NCI-H1694 (cell line): ENCODE results near the gene AFTPH.
A peak's percentile ranks its signal among the peaks of the same experiment; 100 is the strongest.

Experiments
- DNase-seq: peaks from one replicate; lab custom pipeline; 2025; lab: John Stamatoyannopoulos, UW

The AFTPH gene

GRCh38 chr2:64612575-64613195 is 88.6 kb downstream of the AFTPH start:
- no peak for DNase-seq

- no peak for DNase-seq
Observed at GRCh38 chr2:64613276-64613675, 89.1 kb downstream of the AFTPH start.

- DNase-seq: no peak
Observed at GRCh38 chr2:64615192-64615763, 91.2 kb downstream of the AFTPH start.

GRCh38 chr2:64615844-64616536 is 91.9 kb downstream of the AFTPH start:
- DNase-seq: no peak

- DNase-seq: no peak
Observed at GRCh38 chr2:64617631-64618151, 93.6 kb downstream of the AFTPH start.

GRCh38 chr2:64620661-64621060 is 96.5 kb downstream of the AFTPH start:
- DNase-seq: no peak

- no peak for DNase-seq
Observed at GRCh38 chr2:64622443-64623241, 98.5 kb downstream of the AFTPH start.

GRCh38 chr2:64623242-64623850 is 99.2 kb downstream of the AFTPH start:
- DNase-seq: no peak

GRCh38 chr2:64624108-64624610 is 100.0 kb downstream of the AFTPH start:
- no peak for DNase-seq

GRCh38 chr2:64624862-64625261 is 100.7 kb downstream of the AFTPH start:
- DNase-seq: no peak

- no peak for DNase-seq
Observed at GRCh38 chr2:64625299-64626145, 101.4 kb downstream of the AFTPH start.

GRCh38 chr2:64626146-64626809 is 102.2 kb downstream of the AFTPH start:
- DNase-seq: no peak

- DNase-seq: peak; percentile 34
Observed at GRCh38 chr2:64626963-64627760, 103.0 kb downstream of the AFTPH start.

- DNase-seq: no peak
Observed at GRCh38 chr2:64627860-64628841, 104.0 kb downstream of the AFTPH start.

- DNase-seq: no peak
Observed at GRCh38 chr2:64629329-64629781, 105.2 kb downstream of the AFTPH start.

- no peak for DNase-seq
Observed at GRCh38 chr2:64629875-64630274, 105.7 kb downstream of the AFTPH start.

- DNase-seq: no peak
Observed at GRCh38 chr2:64630752-64631151, 106.6 kb downstream of the AFTPH start.

- no peak for DNase-seq
Observed at GRCh38 chr2:64631771-64632170, 107.6 kb downstream of the AFTPH start.
